ENCODE measurements around the gene GRIN2D.

DNA sequence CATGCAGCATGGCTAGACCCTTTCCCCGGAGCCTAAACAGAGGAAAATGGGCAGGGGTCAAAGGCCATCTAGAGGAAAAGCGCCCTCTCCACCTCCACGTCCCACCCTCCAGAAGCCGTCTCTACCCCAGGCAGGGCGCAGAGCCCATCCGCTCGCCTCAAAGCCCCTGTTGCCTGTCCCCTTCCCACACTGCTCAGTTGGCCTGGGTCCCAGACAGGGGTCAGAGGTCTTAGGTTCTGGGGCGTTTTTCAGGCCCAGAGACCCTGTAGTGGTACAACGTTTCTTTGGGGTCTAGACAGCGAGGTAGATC lies 30.0 kb upstream of the GRIN2D start:
- TF ChIP-seq, protein P1, sequence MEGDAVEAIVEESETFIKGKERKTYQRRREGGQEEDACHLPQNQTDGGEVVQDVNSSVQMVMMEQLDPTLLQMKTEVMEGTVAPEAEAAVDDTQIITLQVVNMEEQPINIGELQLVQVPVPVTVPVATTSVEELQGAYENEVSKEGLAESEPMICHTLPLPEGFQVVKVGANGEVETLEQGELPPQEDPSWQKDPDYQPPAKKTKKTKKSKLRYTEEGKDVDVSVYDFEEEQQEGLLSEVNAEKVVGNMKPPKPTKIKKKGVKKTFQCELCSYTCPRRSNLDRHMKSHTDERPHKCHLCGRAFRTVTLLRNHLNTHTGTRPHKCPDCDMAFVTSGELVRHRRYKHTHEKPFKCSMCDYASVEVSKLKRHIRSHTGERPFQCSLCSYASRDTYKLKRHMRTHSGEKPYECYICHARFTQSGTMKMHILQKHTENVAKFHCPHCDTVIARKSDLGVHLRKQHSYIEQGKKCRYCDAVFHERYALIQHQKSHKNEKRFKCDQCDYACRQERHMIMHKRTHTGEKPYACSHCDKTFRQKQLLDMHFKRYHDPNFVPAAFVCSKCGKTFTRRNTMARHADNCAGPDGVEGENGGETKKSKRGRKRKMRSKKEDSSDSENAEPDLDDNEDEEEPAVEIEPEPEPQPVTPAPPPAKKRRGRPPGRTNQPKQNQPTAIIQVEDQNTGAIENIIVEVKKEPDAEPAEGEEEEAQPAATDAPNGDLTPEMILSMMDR (IDR thresholded peaks at IDR 0.05) = no peak
- TF ChIP-seq POLR2A (IDR thresholded peaks at IDR 0.05) = no peak

All from Peyer's patch (tissue), 4 donors.